Heart right ventricle (tissue), 16 donors: ENCODE results near the gene OSBPL7. TPM values are rescaled to one million over a fixed set of nuclear protein-coding genes. Genes with fewer than 3 reads are reported as not detected.

Experiments used
- ATAC-seq, 8 donors: fragments of 200-7000 bp; cut with Tn5 transposase; one replicate each; pipeline ENCODE4 v1.9.1; 2020; ENCODE audit warnings: mild to moderate bottlenecking in 8 of 8, moderate library complexity in 8 of 8, moderate number of reproducible peaks in 1 of 8
- DNase-seq, 2 donors: peaks; one replicate each; pipeline ENCODE4 v3.0.0-alpha.2; 2020
- H3K27ac ChIP-seq, 10 donors: fragments of 200-600 bp; sonication (generic) in 2 of 10; one replicate each; pipeline versions ENCODE4 v1.5.0 to v1.8.0; 2020 to 2022; ENCODE audit warnings: mild to moderate bottlenecking in 3 of 10
- H3K27me3 ChIP-seq, 7 donors: fragments of 200-600 bp; one replicate each; pipeline ENCODE4 v1.8.0; 2021 to 2022; ENCODE audit warnings: mild to moderate bottlenecking in 2 of 7
- H3K36me3 ChIP-seq, 9 donors: fragments of 200-600 bp; sonication (generic) in 1 of 9; one replicate each; pipeline versions ENCODE4 v1.5.0 to v1.8.0; 2020 to 2022; ENCODE audit warnings: mild to moderate bottlenecking in 2 of 9
- H3K4me1 ChIP-seq, 9 donors: fragments of 200-600 bp; sonication (generic) in 1 of 9; one replicate each; pipeline versions ENCODE4 v1.5.0 to v1.8.0; 2020 to 2022; ENCODE audit warnings: mild to moderate bottlenecking in 4 of 9
- H3K4me3 ChIP-seq, 10 donors: fragments of 200-600 bp; sonication (generic) in 2 of 10; one replicate each; pipeline versions ENCODE4 v1.5.0 to v1.8.0; 2020 to 2022; ENCODE audit warnings: mild to moderate bottlenecking in 7 of 10, moderate library complexity in 2 of 10
- H3K9me3 ChIP-seq, 11 donors: fragments of 200-600 bp in 10 of 11; sonication (generic) in 2 of 11; one replicate each; pipeline versions ENCODE4 v1.5.0 to v1.8.0; 2013 to 2022; ENCODE audit warnings: mild to moderate bottlenecking in 2 of 11, control low read depth in 1 of 11, moderate library complexity in 1 of 11
- WGBS, 2 donors: extraction: QIAGEN DNeasy Blood & Tissue Kit; methylation state at CpG; one replicate each; pipeline ENCODE4 v1.1.7; 2013; ENCODE audit warnings: inconsistent platforms in 1 of 2; 5-methylcytosine and 5-hydroxymethylcytosine counted together
- intact Hi-C, 10 donors: fragments of 100-400 bp; cut with DNase I; formaldehyde crosslinking; loops; one replicate each; pipeline versions ENCODE4 v1.11.1 to v1.14.2; 2022
- polyA plus RNA-seq, 2 donors: library from polyadenylated mRNA; stranded (reverse); fragments of 200-250 nt; gene quantifications; one replicate each; pipeline ENCODE4 v1.2.3, GENCODE V29; 2013
- total RNA-seq, 10 donors: library from RNA; stranded (reverse); fragmentation: NEBNext Ultra II Directional in 3 of 10; extraction: Animal tissue kit (Norgen Biotek cat#: 25700) in 3 of 10; gene quantifications; one replicate each; pipeline versions ENCODE4 v1.2.1 to v1.2.4, GENCODE V29; 2021 to 2023
- TF ChIP-seq, protein P1 (sequence below), 9 donors: fragments of 200-600 bp; sonication (generic) in 2 of 9; IDR thresholded peaks; one replicate each; pipeline versions ENCODE4 v1.5.0 to v1.8.0; 2021 to 2022; ENCODE audit warnings: antibody characterized with exemption in 9 of 9, mild to moderate bottlenecking in 5 of 9, moderate library complexity in 1 of 9
- donor health status: Arrhythmogenic right ventricular cardiomyopathy.
- donor health status: ischemic (EF 13 %, LVEDD 7.1; RV severe dilation, severe dysfunction).
- donor health status: healthy with polysubstance abuse.
- donor health status: DM: no; HTN: yes; CAD: no.
- donor health status: DM: no; HTN: no; CAD: no.
- donor health status: ischemic (EF 25% LVEDD 6.9; RV normal size, moderate dysfunction).
- donor health status: ischemic (EF 25% LVEDD 5.7; RV mildly dilated, moderate dysfunction).
- donor health status: healthy.
- donor health status: DM: yes; HTN: yes; CAD: no.
- donor health status: Ischemic cardiomyopathy.
- donor health status: ischemic (EF 35%, LVEDD 5.7; RV mildly dilated, moderate dysfunction).
- donor health status: nonischemic (EF 11% LVEDD 7.7; RV severe dilation, severe dysfunction).
- donor health status: DM: yes; HTN: yes; CAD: no.
- donor health status: PGD.
- donor health status: ischemic (EF 29% LVEDD 5.4; RV normal size, mild dysfunction).
- donor health status: nonischemic (EF 23%, LVEDD 6.1; RV moderate dilation, normal function).

The OSBPL7 gene
- total and polyA plus RNA-seq, 12 donors, result 2.8 to 9.6 (median 5.1) TPM

DNA sequence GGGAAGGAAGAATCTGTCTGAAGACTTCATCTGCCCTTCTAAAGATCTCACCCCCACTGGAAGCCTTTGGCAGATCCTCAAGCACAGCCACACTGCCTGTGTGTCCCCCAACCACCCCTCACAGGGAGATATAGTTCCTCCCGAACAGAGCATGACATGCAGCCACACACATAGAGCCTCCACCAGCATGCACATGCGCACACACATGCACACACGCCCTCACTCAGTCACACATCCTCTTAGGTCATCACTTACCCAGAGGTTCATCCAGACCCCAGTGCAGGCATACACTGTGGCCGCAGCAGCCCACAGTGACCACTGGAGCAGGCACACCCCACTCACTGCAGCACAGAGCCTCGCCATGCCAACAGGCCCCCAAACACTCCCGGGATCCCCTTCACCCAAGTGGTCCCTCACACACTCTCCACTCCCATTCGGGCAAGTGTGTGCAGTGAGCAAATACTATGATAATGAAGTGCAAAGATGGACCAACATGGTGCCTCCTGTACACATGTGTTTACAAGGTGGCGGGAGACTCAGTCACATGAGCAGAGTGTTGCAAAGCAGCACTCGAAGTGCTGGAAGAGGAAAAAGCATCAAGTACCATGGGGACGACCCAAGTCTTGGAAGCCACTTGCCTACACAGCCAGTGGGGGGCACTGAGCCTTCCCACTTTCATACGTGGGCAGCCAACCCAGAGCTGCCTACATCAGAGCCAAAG is 46.4 kb upstream of the OSBPL7 start:
- H3K27me3 ChIP-seq, result peaks cover 0 to 67% (median 40%) of the 10 kb centered on the region in 7 donors
- no peak for ATAC-seq
- H3K9me3 ChIP-seq, result no peaks in the 10 kb centered on the region
- intact Hi-C loops, result no loop called here
- peaks cover 0 to 10% (median 0%) of the 10 kb centered on the region in 9 donors for H3K4me1 ChIP-seq
- no peak overlapping the region for H3K4me3 ChIP-seq
- WGBS, 2 donors, result 90 to 93% methylated on average over 11 of the region's 11 CpGs
- no peak overlapping the region for H3K27ac ChIP-seq
- DNase-seq, result no peak
- TF ChIP-seq, protein P1, sequence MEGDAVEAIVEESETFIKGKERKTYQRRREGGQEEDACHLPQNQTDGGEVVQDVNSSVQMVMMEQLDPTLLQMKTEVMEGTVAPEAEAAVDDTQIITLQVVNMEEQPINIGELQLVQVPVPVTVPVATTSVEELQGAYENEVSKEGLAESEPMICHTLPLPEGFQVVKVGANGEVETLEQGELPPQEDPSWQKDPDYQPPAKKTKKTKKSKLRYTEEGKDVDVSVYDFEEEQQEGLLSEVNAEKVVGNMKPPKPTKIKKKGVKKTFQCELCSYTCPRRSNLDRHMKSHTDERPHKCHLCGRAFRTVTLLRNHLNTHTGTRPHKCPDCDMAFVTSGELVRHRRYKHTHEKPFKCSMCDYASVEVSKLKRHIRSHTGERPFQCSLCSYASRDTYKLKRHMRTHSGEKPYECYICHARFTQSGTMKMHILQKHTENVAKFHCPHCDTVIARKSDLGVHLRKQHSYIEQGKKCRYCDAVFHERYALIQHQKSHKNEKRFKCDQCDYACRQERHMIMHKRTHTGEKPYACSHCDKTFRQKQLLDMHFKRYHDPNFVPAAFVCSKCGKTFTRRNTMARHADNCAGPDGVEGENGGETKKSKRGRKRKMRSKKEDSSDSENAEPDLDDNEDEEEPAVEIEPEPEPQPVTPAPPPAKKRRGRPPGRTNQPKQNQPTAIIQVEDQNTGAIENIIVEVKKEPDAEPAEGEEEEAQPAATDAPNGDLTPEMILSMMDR (IDR thresholded peaks at IDR 0.05), result no peak
- H3K36me3 ChIP-seq, result no peaks in the 10 kb centered on the region

DNA sequence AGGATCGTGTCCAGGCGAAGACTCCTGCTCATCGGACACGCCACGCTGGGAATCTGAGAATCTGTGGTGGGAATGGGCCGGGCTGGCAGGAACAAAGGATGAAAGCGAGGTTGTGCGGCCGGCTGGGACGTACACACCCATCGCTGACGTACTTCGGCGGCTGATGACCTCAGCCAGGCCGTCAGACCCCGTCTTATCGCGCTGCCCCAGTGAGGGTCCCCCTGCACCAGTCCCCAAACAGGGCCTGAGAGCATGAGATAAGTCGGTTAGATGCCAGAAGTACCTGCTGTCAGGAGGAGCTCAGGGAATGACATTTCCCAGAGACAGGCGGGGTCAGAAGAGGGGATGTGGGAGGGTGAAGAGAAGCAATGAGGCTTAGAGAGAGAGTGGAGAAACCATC is 45.3 kb upstream of the OSBPL7 start:
- 28 to 34% methylated on average over 20 of the region's 20 CpGs for WGBS, 2 donors
- DNase-seq (no peak), ATAC-seq (peak in 6 of 8 donors; percentile 17 to 83 (median 58))
- Histone ChIP-seq H3K9me3 (no peaks in the 10 kb centered on the region), H3K4me3 (no peak overlapping the region), H3K27ac (no peak overlapping the region), H3K4me1 (peaks cover 0 to 5% (median 0%) of the 10 kb centered on the region in 9 donors), H3K36me3 (no peaks in the 10 kb centered on the region), H3K27me3 (peaks cover 0 to 56% (median 30%) of the 10 kb centered on the region in 7 donors)
- TF ChIP-seq, protein P1 (IDR thresholded peaks at IDR 0.05), result no peak
- intact Hi-C loops, result no loop called here

- no peaks in the 10 kb centered on the region for H3K9me3 ChIP-seq
- DNase-seq (no peak), ATAC-seq (no peak)
- intact Hi-C loops, result no loop called here
- H3K4me3 ChIP-seq, result no peak overlapping the region
- H3K4me1 ChIP-seq, result peaks cover 0 to 5% (median 0%) of the 10 kb centered on the region in 9 donors
- no peaks in the 10 kb centered on the region for H3K36me3 ChIP-seq
- 70 to 74% methylated on average over 7 of the region's 7 CpGs for WGBS, 2 donors
- TF ChIP-seq, protein P1 (IDR thresholded peaks at IDR 0.05), result no peak
- H3K27ac ChIP-seq, result no peak overlapping the region
- H3K27me3 ChIP-seq, result peaks cover 0 to 35% (median 16%) of the 10 kb centered on the region in 7 donors
Measured at GRCh38 chr17:47864791-47865216, 43.2 kb upstream of the OSBPL7 start.

GRCh38 chr17:47862621-47863440 is 41.2 kb upstream of the OSBPL7 start:
- no peak overlapping the region for H3K4me3 ChIP-seq
- H3K27ac ChIP-seq, result no peak overlapping the region
- no peaks in the 10 kb centered on the region for H3K36me3 ChIP-seq
- WGBS, 2 donors, result 73 to 85% methylated on average over 7 of the region's 7 CpGs
- TF ChIP-seq, protein P1 (IDR thresholded peaks at IDR 0.05), result no peak
- intact Hi-C loops, result no loop called here
- ATAC-seq (no peak), DNase-seq (no peak)
- no peaks in the 10 kb centered on the region for H3K9me3 ChIP-seq
- H3K4me1 ChIP-seq, result peaks cover 0 to 5% (median 0%) of the 10 kb centered on the region in 9 donors
- H3K27me3 ChIP-seq, result peaks cover 0 to 26% (median 8%) of the 10 kb centered on the region in 7 donors
